ENCODE results near the gene KCNJ10.
A peak's percentile ranks its signal among the peaks of the same experiment; 100 is the strongest.

Gene KCNJ10

GRCh38 chr1:160024195-160024905 is 45.6 kb downstream of the KCNJ10 start:
- no peak for DNase-seq (ENCODE audit: low read depth in 2 of 2)

- no peak for DNase-seq (ENCODE audit: low read depth in 2 of 2)
These were observed 47.3 kb downstream of the KCNJ10 start for GRCh38 chr1:160022330-160023310.

DNA sequence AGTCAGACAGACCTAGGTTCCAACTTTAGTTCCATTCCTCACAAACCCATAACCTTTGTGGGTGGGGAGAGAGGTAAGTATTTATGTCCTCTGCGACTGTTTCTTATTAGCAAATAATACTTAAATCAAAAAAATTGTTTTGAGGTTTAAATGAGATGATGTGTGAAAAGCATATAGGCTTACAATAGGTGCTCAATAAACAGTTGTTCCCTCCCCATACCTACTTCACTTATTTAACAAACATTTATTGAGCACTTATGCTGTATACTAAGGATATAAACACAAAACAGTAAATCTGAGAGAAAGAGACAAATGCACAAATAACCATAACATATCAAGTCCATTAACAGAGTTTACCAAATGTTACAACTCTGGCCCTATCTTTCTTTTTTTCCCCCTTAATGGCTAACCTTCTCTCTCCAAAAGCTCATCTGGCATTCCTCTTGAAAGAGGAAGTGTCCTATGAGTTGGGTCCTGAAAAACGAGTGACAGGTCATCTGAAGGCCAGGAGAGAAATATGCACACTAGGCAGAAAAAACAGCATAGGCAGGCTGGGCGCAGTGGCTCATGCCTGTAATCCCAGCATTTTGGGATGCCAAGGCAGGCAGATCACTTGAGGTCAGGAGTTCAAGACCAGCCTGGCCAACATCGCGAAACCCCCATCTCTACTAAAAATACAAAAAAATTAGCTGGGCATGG is 48.4 kb downstream of the KCNJ10 start:
- DNase-seq (ENCODE audit: low read depth in 2 of 2) = no peak

DNA sequence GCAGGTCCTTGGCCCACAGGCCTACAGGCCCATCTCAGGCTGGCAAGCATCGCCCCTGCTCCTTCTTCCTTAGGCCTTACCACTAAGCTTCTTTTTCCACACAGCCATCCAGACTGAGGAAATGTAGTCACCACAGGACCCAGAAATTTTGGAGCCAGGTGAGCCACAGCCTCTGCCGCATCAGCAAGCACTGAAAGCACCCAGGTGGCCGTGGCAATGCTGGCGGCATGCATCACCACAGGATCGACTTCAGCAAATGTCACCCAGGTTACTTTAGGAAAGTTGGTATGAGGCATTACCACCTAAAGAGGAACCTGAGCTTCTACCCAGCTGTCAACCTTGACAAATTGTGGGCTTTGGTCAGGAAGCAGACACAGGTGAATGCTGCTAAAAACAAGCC is 49.8 kb downstream of the KCNJ10 start:
- no peak for DNase-seq (ENCODE audit: low read depth in 2 of 2)

GRCh38 chr1:160018900-160019299 is 51.1 kb downstream of the KCNJ10 start:
- no peak for DNase-seq (ENCODE audit: low read depth in 2 of 2)

DNA sequence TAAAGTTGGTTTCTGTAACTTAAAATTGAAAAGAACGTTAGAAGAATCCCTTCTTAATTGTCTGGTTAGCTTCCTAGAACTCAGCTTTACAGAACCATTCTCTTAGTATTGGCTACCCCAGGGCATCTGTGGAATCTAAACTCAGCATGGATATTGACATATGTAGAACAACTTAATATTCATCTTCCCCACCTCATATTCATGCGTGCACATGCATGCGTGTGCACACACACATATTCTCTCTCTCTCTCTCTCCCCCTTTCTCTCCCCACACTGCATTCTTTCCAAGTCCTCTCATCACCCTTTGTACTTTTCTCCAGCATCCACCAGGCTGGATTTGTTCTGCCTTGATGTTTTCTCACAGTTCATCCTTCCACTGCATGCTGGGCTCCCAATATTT is 51.6 kb downstream of the KCNJ10 start:
- DNase-seq (ENCODE audit: low read depth in 2 of 2) = no peak

DNA sequence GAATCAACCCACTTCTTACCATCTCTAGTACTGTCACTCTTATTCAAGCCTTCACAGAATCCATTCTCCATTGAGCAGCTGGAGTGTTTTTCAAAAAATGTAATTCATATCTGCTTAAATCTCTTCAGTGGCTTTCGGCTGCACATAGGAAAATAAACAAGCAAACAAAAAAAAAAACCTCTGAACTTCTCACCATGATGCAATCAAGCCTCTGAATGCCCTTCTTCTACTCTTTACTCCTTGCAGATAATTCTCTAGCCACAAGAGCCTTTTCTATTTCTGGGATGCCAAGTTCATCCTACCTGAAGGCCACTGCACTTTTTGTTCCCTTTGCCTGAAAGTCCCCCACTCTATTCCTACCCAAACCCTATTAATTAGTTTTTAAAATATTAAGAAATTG is 52.4 kb downstream of the KCNJ10 start:
- DNase-seq (ENCODE audit: low read depth in 2 of 2) = no peak

- no peak for DNase-seq (ENCODE audit: low read depth in 2 of 2)
These were observed 58.2 kb downstream of the KCNJ10 start for GRCh38 chr1:160011781-160012180.

- DNase-seq (ENCODE audit: low read depth in 2 of 2) = no peak
These were observed 60.2 kb downstream of the KCNJ10 start for GRCh38 chr1:160009801-160010200.

GRCh38 chr1:160009081-160009480 is 60.9 kb downstream of the KCNJ10 start:
- no peak for DNase-seq (ENCODE audit: low read depth in 2 of 2)

DNA sequence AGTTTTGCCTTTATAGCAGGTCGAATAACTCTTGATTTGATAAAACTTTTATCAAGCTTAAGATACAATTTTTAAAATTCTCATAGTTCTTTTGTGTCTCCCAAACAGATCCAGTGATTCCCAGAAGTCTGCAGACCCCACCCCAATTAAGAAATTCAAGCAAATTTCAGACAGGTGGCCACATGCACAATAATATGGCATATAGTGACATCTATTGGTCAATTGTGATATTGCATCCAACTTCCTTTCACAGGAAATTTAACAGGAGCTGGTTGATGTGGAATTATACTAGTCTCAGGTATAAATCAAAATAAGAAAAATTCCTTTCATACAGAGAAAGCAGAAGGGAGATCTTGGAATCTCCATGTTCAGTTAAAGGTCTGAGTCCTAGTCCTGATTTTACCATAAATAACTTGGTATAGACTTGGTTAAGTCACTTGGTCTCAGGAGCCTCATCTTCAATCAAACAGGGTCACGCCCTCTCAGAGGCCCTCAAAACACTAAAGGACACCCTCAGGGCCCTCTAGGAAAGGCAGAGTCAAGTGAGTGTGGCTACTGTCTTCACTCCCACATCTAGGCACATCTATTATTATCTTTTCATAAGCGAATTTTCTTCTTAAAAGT is 62.3 kb downstream of the KCNJ10 start:
- DNase-seq (ENCODE audit: low read depth in 2 of 2) = no peak

- peak; percentile 39 to 49 for DNase-seq (ENCODE audit: low read depth in 2 of 2)
These were observed 63.5 kb downstream of the KCNJ10 start for GRCh38 chr1:160006312-160006940.

DNA sequence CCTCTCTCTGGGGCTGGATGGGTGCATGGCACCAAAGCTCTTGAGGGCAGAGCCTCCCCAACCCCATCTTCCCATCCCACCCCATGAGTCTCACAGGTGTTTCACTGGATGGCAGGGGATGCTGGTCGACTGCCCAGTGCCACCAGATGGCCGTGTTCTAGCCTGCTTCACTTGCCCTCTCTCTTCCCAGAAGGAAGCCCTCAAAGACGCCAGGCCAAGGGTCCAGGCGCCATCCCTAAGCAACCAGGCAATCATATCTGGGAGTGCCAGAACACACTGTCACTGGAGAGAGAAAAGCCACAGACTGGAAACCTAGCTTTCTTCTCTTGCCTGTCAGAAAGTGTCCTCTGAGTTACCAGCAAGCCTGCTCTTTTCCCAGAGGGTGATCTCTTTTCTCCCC is 64.9 kb downstream of the KCNJ10 start:
- DNase-seq (ENCODE audit: low read depth in 2 of 2) = no peak

- no peak for DNase-seq (ENCODE audit: low read depth in 2 of 2)
These were observed 65.5 kb downstream of the KCNJ10 start for GRCh38 chr1:160004425-160004824.

DNA sequence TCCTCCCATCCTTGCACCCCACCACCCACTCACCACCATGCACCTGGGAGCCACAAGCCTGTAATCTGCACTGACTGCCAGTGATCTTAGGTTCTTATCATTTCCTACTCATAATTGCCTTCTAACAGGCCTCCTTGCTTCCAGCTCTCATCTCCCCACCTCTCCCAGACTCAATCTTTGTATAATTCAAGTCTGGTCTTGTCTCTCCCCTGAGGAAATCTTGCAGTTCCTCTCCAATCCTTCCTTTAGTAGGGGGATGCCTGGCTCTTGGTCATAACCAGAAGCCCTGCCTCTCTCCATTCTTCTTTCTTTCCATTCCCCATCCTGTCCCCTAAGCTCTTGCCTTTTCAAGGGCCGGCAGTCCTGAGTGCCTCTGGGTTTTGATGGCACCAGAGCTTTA is 66.0 kb downstream of the KCNJ10 start:
- no peak for DNase-seq (ENCODE audit: low read depth in 2 of 2)

- DNase-seq (ENCODE audit: low read depth in 2 of 2) = no peak
These were observed 68.5 kb downstream of the KCNJ10 start for GRCh38 chr1:160001440-160001839.

DNA sequence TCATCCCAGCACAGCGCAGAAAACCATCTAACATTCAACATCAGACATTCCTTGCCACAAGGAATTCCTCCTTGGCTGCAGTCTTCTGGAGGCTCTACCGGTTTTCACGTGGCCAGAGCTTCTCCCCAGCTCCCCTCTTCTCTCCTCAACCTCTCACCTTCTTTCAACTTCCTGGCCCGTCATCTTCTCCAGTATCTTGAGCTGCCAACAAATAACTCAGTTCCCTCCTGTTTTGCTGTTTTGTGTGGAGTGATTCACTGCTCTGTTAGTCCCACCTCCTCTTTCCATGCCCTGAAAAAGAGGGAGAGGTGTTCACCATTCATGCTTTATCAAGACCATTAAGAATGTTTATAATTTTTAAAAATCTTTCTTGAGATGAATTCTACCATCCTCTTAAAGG is 70.8 kb downstream of the KCNJ10 start:
- DNase-seq (ENCODE audit: low read depth in 2 of 2) = no peak

GRCh38 chr1:159996653-159997052 is 73.3 kb downstream of the KCNJ10 start:
- no peak for DNase-seq (ENCODE audit: low read depth in 2 of 2)

DNA sequence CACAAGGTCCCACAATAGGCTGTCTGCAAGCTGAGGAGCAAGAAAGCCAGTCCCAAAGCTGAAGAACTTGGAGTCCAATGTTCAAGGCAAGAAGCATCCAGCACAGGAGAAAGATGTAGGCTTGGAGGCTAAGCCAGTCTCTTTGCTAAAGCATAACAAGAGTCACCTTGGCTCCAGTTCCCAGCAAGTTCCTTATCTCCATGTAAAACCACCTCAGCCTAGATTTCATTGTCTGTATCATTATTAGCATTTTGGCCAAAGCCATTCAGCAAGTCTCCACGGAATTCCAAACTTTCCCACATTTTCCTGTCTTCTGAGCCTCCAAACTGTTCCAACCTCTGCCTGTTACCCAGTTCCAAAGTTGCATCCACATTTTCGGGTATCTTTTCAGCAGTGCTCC is 75.1 kb downstream of the KCNJ10 start:
- no peak for DNase-seq (ENCODE audit: low read depth in 2 of 2)

DNA sequence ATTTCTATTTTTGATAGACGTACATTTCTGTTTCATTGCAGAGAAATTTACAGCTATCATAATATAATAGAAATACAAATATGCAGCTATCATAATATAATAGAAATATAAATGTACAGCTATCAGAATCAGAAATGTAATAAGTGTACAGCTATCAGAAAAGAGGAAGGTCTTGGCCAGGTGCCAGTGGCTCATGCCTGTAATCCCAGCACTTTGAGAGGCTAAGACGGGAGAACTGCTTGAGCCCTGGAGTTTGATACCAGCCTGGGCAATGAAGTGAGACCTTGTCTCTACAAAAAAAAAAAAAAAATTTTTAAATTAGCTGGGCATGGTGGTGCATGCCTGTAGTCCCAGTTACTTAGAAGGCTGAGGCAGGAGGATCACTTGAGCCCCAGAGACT is 76.0 kb downstream of the KCNJ10 start:
- DNase-seq (ENCODE audit: low read depth in 2 of 2) = no peak

- DNase-seq (ENCODE audit: low read depth in 2 of 2) = no peak
These were observed 77.8 kb downstream of the KCNJ10 start for GRCh38 chr1:159992161-159992560.
